ENCODE measurements around the gene HECW1. TPM values are rescaled to one million over a fixed set of nuclear protein-coding genes. Genes with fewer than 3 reads are reported as not detected.

The HECW1 gene
- polyA plus RNA-seq, 2 of the 4 experiments (the other 2 are of a cell fraction) = 11.3 TPM

DNA sequence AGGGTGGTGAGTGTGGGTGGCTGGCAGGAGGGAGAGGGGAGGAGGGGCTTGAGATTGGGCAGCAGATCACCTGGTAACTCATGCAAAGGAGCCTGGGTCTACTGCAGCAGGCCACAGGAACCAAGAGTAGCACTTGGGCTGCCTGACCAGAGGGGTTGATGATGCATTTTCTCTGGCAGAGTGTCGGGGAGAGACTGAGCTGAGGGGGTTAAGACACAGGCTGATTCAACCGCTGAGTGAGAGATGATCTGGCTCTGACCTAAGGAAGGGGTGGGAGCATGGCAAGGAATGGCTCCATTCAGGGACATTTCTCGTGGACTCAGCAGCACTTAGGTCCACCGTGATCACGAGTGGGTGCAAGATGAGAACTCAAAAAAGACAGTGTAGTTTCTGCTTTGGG lies 355.0 kb downstream of the HECW1 start:
- ChIA-PET CTCF (interaction anchor here (1.0 kb wide), 1 partner anchor 10 kb away, joined by 3 read pairs; no protein-coding TSS in a partner anchor), POLR2A (no interaction called here)
- H3K4me2 ChIP-seq = no peak overlapping the region
- TF ChIP-seq RFX5 (IDR thresholded peaks at IDR 0.05) (no peak), ESRRA (IDR thresholded peaks at IDR 0.05; ENCODE audit: borderline replicate concordance, low read length) (no peak), HOXB13 (CRISPR knock-in tag; IDR thresholded peaks at IDR 0.05; ENCODE audit: low read depth) (no peak), ZC3H11A (IDR thresholded peaks at IDR 0.05) (no peak), JUNB (IDR thresholded peaks at IDR 0.05) (no peak), SMC3 (IDR thresholded peaks at IDR 0.05) (no peak)
- TF ChIP-seq, protein P1, sequence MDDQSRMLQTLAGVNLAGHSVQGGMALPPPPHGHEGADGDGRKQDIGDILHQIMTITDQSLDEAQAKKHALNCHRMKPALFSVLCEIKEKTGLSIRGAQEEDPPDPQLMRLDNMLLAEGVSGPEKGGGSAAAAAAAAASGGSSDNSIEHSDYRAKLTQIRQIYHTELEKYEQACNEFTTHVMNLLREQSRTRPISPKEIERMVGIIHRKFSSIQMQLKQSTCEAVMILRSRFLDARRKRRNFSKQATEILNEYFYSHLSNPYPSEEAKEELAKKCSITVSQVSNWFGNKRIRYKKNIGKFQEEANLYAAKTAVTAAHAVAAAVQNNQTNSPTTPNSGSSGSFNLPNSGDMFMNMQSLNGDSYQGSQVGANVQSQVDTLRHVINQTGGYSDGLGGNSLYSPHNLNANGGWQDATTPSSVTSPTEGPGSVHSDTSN (IDR thresholded peaks at IDR 0.05) = no peak
- TF ChIP-seq, protein P2, sequence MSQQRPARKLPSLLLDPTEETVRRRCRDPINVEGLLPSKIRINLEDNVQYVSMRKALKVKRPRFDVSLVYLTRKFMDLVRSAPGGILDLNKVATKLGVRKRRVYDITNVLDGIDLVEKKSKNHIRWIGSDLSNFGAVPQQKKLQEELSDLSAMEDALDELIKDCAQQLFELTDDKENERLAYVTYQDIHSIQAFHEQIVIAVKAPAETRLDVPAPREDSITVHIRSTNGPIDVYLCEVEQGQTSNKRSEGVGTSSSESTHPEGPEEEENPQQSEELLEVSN (IDR thresholded peaks at IDR 0.05; ENCODE audit: borderline replicate concordance, low read depth) = no peak
- no peaks in the 10 kb centered on the region for H3K9me3 ChIP-seq
- FAIRE-seq = no peak
- H3K4me3 ChIP-seq = no peak overlapping the region
- ATAC-seq = no peak
- no peaks in the 10 kb centered on the region for H3K4me1 ChIP-seq
- 89% methylated on average over 5 of the region's 5 CpGs for WGBS (ENCODE audit: missing lambda C conversion rate)
- H3K27ac ChIP-seq = no peak overlapping the region
- DNase-seq (ENCODE audit: low read depth in 1 of 2, low spot score in 1 of 2) = no peak

DNA sequence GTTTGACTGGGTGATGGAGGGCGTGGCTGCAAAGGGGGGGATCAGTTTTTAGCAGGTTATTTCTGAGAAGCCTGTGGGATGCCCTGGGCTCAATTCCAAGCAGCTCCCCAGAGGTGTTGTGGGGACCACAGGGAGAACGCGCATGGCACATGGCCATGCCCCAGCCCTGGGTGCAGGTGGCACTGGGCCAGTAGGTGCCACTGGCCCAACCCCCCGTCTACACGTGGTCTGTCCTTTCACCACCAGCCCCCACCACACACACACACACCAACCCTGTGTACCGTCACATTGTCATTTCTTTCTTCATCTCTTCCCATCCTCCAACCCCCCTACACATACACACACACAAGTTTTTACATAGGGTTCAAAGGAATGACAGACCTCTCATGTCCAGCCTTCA lies 355.4 kb downstream of the HECW1 start:
- Histone ChIP-seq H3K9me3 (no peaks in the 10 kb centered on the region), H3K27ac (no peak overlapping the region), H3K4me2 (no peak overlapping the region), H3K4me1 (no peaks in the 10 kb centered on the region), H3K4me3 (no peak overlapping the region)
- TF ChIP-seq PHF8 (IDR thresholded peaks at IDR 0.05; ENCODE audit: borderline replicate concordance, low read depth) (no peak), NPAS2 (CRISPR knock-in tag; IDR thresholded peaks at IDR 0.05; ENCODE audit: borderline replicate concordance) (no peak), RNF2 (IDR thresholded peaks at IDR 0.05; ENCODE audit: borderline replicate concordance, low read depth) (no peak), ZSCAN20 (CRISPR knock-in tag; IDR thresholded peaks at IDR 0.05) (no peak), CHD2 (IDR thresholded peaks at IDR 0.05; ENCODE audit: low read length, partially characterized antibody) (no peak), FOSB (CRISPR knock-in tag; IDR thresholded peaks at IDR 0.05) (no peak), MYC (IDR thresholded peaks at IDR 0.05; ENCODE audit: borderline replicate concordance, low read length) (no peak), HEYL (CRISPR knock-in tag; IDR thresholded peaks at IDR 0.05) (no peak), JUN (IDR thresholded peaks at IDR 0.05) (no peak), KDM5A (IDR thresholded peaks at IDR 0.05) (no peak), ZNF302 (CRISPR knock-in tag; IDR thresholded peaks at IDR 0.05) (no peak), HOXA7 (CRISPR knock-in tag; IDR thresholded peaks at IDR 0.05) (no peak), CBX2 (IDR thresholded peaks at IDR 0.05; ENCODE audit: borderline replicate concordance, low read depth) (no peak), POLR2AphosphoS2 (conservative IDR thresholded peaks at IDR 0.05; ENCODE audit: low read length) (no peak)
- TF ChIP-seq, protein P3, sequence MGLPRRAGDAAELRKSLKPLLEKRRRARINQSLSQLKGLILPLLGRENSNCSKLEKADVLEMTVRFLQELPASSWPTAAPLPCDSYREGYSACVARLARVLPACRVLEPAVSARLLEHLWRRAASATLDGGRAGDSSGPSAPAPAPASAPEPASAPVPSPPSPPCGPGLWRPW (IDR thresholded peaks at IDR 0.05) = no peak
- TF ChIP-seq, protein P4, sequence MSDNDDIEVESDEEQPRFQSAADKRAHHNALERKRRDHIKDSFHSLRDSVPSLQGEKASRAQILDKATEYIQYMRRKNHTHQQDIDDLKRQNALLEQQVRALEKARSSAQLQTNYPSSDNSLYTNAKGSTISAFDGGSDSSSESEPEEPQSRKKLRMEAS (IDR thresholded peaks at IDR 0.05) = no peak
- TF ChIP-seq, protein P5, sequence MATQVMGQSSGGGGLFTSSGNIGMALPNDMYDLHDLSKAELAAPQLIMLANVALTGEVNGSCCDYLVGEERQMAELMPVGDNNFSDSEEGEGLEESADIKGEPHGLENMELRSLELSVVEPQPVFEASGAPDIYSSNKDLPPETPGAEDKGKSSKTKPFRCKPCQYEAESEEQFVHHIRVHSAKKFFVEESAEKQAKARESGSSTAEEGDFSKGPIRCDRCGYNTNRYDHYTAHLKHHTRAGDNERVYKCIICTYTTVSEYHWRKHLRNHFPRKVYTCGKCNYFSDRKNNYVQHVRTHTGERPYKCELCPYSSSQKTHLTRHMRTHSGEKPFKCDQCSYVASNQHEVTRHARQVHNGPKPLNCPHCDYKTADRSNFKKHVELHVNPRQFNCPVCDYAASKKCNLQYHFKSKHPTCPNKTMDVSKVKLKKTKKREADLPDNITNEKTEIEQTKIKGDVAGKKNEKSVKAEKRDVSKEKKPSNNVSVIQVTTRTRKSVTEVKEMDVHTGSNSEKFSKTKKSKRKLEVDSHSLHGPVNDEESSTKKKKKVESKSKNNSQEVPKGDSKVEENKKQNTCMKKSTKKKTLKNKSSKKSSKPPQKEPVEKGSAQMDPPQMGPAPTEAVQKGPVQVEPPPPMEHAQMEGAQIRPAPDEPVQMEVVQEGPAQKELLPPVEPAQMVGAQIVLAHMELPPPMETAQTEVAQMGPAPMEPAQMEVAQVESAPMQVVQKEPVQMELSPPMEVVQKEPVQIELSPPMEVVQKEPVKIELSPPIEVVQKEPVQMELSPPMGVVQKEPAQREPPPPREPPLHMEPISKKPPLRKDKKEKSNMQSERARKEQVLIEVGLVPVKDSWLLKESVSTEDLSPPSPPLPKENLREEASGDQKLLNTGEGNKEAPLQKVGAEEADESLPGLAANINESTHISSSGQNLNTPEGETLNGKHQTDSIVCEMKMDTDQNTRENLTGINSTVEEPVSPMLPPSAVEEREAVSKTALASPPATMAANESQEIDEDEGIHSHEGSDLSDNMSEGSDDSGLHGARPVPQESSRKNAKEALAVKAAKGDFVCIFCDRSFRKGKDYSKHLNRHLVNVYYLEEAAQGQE (IDR thresholded peaks at IDR 0.05) = no peak
- TF ChIP-seq, protein P2 (IDR thresholded peaks at IDR 0.05; ENCODE audit: borderline replicate concordance, low read depth) = no peak
- TF ChIP-seq, protein P6, sequence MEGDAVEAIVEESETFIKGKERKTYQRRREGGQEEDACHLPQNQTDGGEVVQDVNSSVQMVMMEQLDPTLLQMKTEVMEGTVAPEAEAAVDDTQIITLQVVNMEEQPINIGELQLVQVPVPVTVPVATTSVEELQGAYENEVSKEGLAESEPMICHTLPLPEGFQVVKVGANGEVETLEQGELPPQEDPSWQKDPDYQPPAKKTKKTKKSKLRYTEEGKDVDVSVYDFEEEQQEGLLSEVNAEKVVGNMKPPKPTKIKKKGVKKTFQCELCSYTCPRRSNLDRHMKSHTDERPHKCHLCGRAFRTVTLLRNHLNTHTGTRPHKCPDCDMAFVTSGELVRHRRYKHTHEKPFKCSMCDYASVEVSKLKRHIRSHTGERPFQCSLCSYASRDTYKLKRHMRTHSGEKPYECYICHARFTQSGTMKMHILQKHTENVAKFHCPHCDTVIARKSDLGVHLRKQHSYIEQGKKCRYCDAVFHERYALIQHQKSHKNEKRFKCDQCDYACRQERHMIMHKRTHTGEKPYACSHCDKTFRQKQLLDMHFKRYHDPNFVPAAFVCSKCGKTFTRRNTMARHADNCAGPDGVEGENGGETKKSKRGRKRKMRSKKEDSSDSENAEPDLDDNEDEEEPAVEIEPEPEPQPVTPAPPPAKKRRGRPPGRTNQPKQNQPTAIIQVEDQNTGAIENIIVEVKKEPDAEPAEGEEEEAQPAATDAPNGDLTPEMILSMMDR (IDR thresholded peaks at IDR 0.05) = no peak
- TF ChIP-seq, protein P1 (IDR thresholded peaks at IDR 0.05) = no peak
- no peak for FAIRE-seq
- ATAC-seq = no peak
- ChIA-PET CTCF (interaction anchor here (1.0 to 1.2 kb wide), 2 partner anchors 10 to 13 kb away, joined by 3 to 4 read pairs; no protein-coding TSS in a partner anchor), POLR2A (no interaction called here)
- no peak for DNase-seq (ENCODE audit: low read depth in 1 of 2, low spot score in 1 of 2)
- WGBS (ENCODE audit: missing lambda C conversion rate) = 89% methylated on average over 6 of the region's 6 CpGs
